ENCODE data around the gene PRKCE. TPM values are rescaled to one million over a fixed set of nuclear protein-coding genes. Genes with fewer than 3 reads are reported as not detected.
"Not testable (repeated sequence)": the region's sequence is repeated elsewhere in the genome, so short reads cannot be mapped to it uniquely, and the experiment has no call there.

Gene PRKCE
- total and polyA plus RNA-seq, 2 of the 8 experiments (the other 6 are each of a cell fraction or from before 2014, with no cell fraction given): 0.54 to 2.1 TPM

- H3K27ac ChIP-seq (ENCODE audit: low read depth, low read length); H3K23me2 ChIP-seq (ENCODE audit: low read depth, low read length); H3K9me3 ChIP-seq (ENCODE audit: insufficient read depth in 2 of 2, low read depth in 1 of 2, low read length in 1 of 2); H4K20me1 ChIP-seq (replicated peaks in 1 of 2; ENCODE audit: control insufficient read depth in 1 of 2, insufficient read depth in 2 of 2, low read length in 2 of 2); H3K56ac ChIP-seq (replicated peaks; ENCODE audit: insufficient read length, low read depth, low read length); H3K4ac ChIP-seq (replicated peaks; ENCODE audit: insufficient read length, low read depth, low read length); H3K79me2 ChIP-seq (ENCODE audit: control insufficient read depth in 1 of 2, insufficient read depth in 2 of 2, low read length in 2 of 2); H3K18ac ChIP-seq (ENCODE audit: extremely low read depth, low read length); H4K5ac ChIP-seq (ENCODE audit: insufficient read length, low read depth, low read length); H2BK120ac ChIP-seq (replicated peaks; ENCODE audit: low read depth, low read length); H3K4me3 ChIP-seq (ENCODE audit: extremely low read depth in 1 of 4, insufficient read depth in 2 of 4, low read depth in 3 of 4, low read length in 4 of 4); H3K27me3 ChIP-seq (replicated peaks in 1 of 4; ENCODE audit: control insufficient read depth in 3 of 4, extremely low read depth in 1 of 4, insufficient read depth in 3 of 4, low read length in 3 of 4); H3K9ac ChIP-seq (replicated peaks in 1 of 4; ENCODE audit: extremely low read depth in 1 of 4, low read depth in 3 of 4, low read length in 3 of 4); H3K79me1 ChIP-seq (ENCODE audit: low read depth, low read length); H2AK5ac ChIP-seq (ENCODE audit: low read depth, low read length); FAIRE-seq; DNase-seq (ENCODE audit: low read depth in 1 of 2, low spot score in 2 of 2); H4K91ac ChIP-seq (replicated peaks; ENCODE audit: insufficient read length, low read length); H2BK12ac ChIP-seq (ENCODE audit: low read depth, low read length); H2BK20ac ChIP-seq (ENCODE audit: low read length); H3K36me3 ChIP-seq (ENCODE audit: control insufficient read depth in 2 of 4, insufficient read depth in 4 of 4, low read length in 3 of 4); POLR2A ChIA-PET (ENCODE audit: partially characterized antibody); H3K4me2 ChIP-seq (ENCODE audit: insufficient read depth in 1 of 2, low read depth in 2 of 2, low read length in 2 of 2); H3K4me1 ChIP-seq (replicated peaks in 1 of 4; ENCODE audit: control insufficient read depth in 3 of 4, insufficient read depth in 4 of 4, low read length in 3 of 4); H3K23ac ChIP-seq (ENCODE audit: insufficient read length); H2BK15ac ChIP-seq (ENCODE audit: low read length); H2AFZ ChIP-seq (ENCODE audit: low read length); H4K8ac ChIP-seq (ENCODE audit: extremely low read depth, insufficient read depth, low read length); H2BK5ac ChIP-seq (ENCODE audit: low read depth, low read length); H3K14ac ChIP-seq (ENCODE audit: insufficient read length): not testable (repeated sequence)
- CTCF ChIA-PET (ENCODE audit: partially characterized antibody): interaction anchor here (1.4 to 1.9 kb wide), 3 partner anchors 21 to 111 kb away, joined by 4 to 6 read pairs (median 4); no protein-coding TSS in a partner anchor
- WGBS, 2 experiments (ENCODE audit: extremely low coverage in 1 of 2, insufficient coverage in 1 of 2, insufficient read length in 1 of 2, insufficient replicate concordance in 2 of 2, low coverage in 1 of 2, low lambda C conversion rate in 2 of 2, missing lambda C conversion rate in 1 of 2): 88% methylated on average over 6 of the region's 6 CpGs; no CpG with 5 or more reads in 1 of the 2 experiments
These were observed 238.8 kb downstream of the PRKCE start for GRCh38 chr2:45890371-45890646.
